Activated naive CD8-positive, alpha-beta T cell treated with anti-CD3 and anti-CD28 coated beads for 36 hours (primary cell): ENCODE measurements around the gene LUC7L2. TPM values are rescaled to one million over a fixed set of nuclear protein-coding genes. Genes with fewer than 3 reads are reported as not detected.
"Not testable (repeated sequence)": the region's sequence is repeated elsewhere in the genome, so short reads cannot be mapped to it uniquely, and the experiment has no call there.

Experiments
- DNase-seq: peaks from one replicate; pipeline ENCODE4 v3.0.0; 2021
- H3K27ac Mint-ChIP-seq: one replicate; pipeline ENCODE4 v1.8.0; 2022; ENCODE audit warnings: mild to moderate bottlenecking, moderate library complexity, mixed read lengths
- H3K27me3 Mint-ChIP-seq: one replicate; pipeline ENCODE4 v1.8.0; 2022; ENCODE audit warnings: mild to moderate bottlenecking, mixed read lengths
- H3K36me3 Mint-ChIP-seq: one replicate; pipeline ENCODE4 v1.8.0; 2021; ENCODE audit warnings: mild to moderate bottlenecking, mixed read lengths
- H3K4me1 Mint-ChIP-seq: one replicate; pipeline ENCODE4 v1.8.0; 2021; ENCODE audit warnings: mixed read lengths
- H3K4me3 Mint-ChIP-seq: one replicate; pipeline ENCODE4 v1.8.0; 2022; ENCODE audit warnings: mild to moderate bottlenecking, moderate library complexity, mixed read lengths
- H3K9me3 Mint-ChIP-seq: one replicate; pipeline ENCODE4 v1.8.0; 2022; ENCODE audit warnings: mixed read lengths
- total RNA-seq, 2 experiments: library from RNA; stranded (reverse); gene quantifications; one replicate each; pipeline ENCODE4 v1.2.3, GENCODE V29; 2021

The LUC7L2 gene
- total RNA-seq, 2 experiments from 2014 or later = 150 to 156 TPM

DNA sequence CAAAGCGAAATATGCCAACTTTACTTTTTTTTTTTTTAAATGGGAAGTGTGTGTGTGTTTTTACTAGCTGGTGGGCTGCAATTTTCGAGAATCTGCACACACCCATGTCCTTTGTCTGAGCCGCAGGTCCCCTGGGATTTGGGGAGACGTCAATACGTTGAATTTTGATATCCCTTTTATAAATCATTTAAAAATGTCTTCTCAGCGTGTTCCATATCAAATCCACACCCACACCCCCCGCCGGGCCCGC, 19.0 kb upstream of the LUC7L2 start:
- H3K27me3 Mint-ChIP-seq = peaks cover 7% of the 10 kb centered on the region
- peaks cover 22% of the 10 kb centered on the region for H3K36me3 Mint-ChIP-seq
- peak overlapping the region; percentile 91 for H3K4me3 Mint-ChIP-seq
- no peak for DNase-seq
- peaks cover 10% of the 10 kb centered on the region for H3K9me3 Mint-ChIP-seq
- peak overlapping the region; percentile 99 for H3K27ac Mint-ChIP-seq
- peaks cover 24% of the 10 kb centered on the region for H3K4me1 Mint-ChIP-seq

DNA sequence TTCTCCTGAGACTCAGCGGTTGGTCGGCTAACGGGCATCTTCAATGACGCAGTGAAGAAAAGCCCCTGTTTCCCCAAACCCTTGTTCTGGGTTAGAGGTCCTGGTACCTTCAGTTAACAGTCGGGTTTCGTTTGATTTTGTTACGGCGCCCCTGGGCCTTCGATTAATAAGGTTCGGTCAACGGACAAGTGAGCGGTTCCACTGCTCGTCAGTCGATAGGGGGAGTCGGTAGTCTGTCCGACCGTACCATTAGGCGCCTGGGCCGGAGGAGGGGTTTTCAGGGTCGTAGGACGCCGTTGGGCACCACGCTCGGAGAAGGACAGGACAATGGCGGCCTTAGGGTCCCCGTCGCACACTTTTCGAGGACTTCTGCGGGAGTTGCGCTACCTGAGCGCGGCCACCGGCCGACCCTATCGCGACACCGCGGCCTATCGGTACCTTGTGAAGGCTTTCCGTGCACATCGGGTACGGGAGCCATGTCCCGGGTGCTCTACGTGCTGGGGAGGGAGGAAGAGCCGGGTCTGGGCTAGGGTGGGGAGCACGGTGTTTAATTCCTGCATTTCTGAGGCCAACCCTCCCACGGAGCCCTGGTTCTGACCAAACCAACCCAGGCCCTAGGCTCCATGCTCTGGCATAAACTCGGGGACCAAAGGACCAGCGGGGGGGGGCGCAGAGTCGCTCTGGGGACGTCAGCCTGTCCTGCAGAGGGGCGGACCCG, 18.5 kb upstream of the LUC7L2 start, which contains the start of gene FMC1:
TSS of gene FMC1 (plus strand) at position 280 of the 718 bp plus-strand sequence. CDS start at position 328, 48 bp downstream.
- Mint-ChIP-seq H3K36me3 (peaks cover 22% of the 10 kb centered on the region), H3K27me3 (peaks cover 7% of the 10 kb centered on the region), H3K27ac (peak within 1 kb of the TSS; percentile 99), H3K4me3 (peak within 1 kb of the TSS; percentile 91), H3K4me1 (peaks cover 24% of the 10 kb centered on the region), H3K9me3 (peaks cover 10% of the 10 kb centered on the region)
- DNase-seq = peak; percentile 85

DNA sequence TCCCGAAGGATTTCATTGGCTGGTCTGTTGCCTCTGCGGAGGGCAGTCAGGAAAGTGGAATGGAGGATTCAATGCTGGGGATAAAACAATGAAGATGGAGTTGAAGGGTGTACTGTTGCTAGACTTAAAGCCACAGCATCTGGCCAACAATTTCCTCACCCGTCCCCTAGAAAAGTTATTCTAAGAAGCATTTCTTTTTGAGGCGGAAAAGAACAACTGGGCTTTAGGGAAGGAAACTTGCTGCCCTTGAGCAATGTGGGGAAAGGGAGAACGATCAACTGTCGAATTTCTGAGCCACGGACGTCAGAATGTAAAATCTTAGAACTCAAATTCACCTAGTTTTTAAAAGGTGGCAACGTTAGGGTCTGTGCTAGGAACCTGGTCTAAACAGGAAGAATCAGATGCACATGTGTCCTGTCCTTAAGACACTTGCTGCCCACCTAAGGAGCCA, 17.9 kb upstream of the LUC7L2 start:
- peaks cover 26% of the 10 kb centered on the region for H3K4me1 Mint-ChIP-seq
- H3K9me3 Mint-ChIP-seq = peaks cover 10% of the 10 kb centered on the region
- peak overlapping the region; percentile 99 for H3K27ac Mint-ChIP-seq
- DNase-seq = no peak
- peaks cover 25% of the 10 kb centered on the region for H3K36me3 Mint-ChIP-seq
- peaks cover 7% of the 10 kb centered on the region for H3K27me3 Mint-ChIP-seq
- H3K4me3 Mint-ChIP-seq = peak overlapping the region; percentile 91

DNA sequence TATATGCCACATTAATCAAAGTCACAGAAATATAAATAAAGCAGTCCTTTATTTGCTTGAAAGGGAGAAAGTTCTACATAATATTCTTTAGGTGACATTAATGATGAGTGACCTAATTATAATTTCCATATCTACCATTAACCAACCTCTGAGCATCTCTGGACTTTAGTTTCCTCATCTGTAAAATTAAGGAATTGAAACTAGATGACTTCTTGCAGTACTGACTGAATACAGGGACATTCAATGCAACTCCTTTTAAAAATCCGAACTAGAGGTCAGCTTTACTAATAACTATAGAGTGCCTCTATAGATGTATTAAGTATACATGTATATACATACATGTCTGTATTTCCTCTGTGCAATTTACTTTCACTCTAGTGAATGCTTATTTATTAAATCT, 14.7 kb upstream of the LUC7L2 start:
- H3K27me3 Mint-ChIP-seq = peaks cover 7% of the 10 kb centered on the region
- peaks cover 2% of the 10 kb centered on the region for H3K9me3 Mint-ChIP-seq
- H3K27ac Mint-ChIP-seq = no peak overlapping the region
- no peak for DNase-seq
- H3K36me3 Mint-ChIP-seq = peaks cover 26% of the 10 kb centered on the region
- H3K4me1 Mint-ChIP-seq = peaks cover 24% of the 10 kb centered on the region
- H3K4me3 Mint-ChIP-seq = no peak overlapping the region

GRCh38 chr7:139351027-139351426, 8.7 kb upstream of the LUC7L2 start:
- no peaks in the 10 kb centered on the region for H3K27me3 Mint-ChIP-seq
- H3K4me1 Mint-ChIP-seq = peaks cover 3% of the 10 kb centered on the region
- DNase-seq = no peak
- H3K4me3 Mint-ChIP-seq = no peak overlapping the region
- no peak overlapping the region for H3K27ac Mint-ChIP-seq
- peaks cover 24% of the 10 kb centered on the region for H3K36me3 Mint-ChIP-seq
- H3K9me3 Mint-ChIP-seq = no peaks in the 10 kb centered on the region

DNA sequence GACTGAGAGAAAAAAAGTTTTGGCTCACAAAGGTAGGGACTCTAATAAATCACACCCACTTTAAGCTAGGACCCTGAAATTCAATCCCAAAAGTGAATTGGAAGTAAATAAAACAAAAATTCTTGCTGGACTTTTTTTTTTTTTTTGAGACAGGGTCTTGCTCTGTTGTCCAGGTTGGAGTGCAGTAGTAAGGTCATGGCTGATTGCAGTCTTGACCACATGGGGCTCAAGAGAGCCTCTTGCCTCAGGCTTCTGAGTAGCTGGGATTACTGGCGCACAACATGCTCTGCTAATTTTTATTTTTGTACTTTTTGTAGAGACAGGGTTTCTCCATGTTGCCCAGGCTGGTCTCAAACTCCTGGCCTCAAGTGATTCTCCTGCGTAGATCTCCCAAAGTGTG, 5.0 kb upstream of the LUC7L2 start:
- H3K27me3 Mint-ChIP-seq = no peaks in the 10 kb centered on the region
- H3K4me3 Mint-ChIP-seq = no peak overlapping the region
- no peaks in the 10 kb centered on the region for H3K9me3 Mint-ChIP-seq
- peaks cover 32% of the 10 kb centered on the region for H3K36me3 Mint-ChIP-seq
- H3K27ac Mint-ChIP-seq = no peak overlapping the region
- DNase-seq = no peak
- peaks cover 10% of the 10 kb centered on the region for H3K4me1 Mint-ChIP-seq

DNA sequence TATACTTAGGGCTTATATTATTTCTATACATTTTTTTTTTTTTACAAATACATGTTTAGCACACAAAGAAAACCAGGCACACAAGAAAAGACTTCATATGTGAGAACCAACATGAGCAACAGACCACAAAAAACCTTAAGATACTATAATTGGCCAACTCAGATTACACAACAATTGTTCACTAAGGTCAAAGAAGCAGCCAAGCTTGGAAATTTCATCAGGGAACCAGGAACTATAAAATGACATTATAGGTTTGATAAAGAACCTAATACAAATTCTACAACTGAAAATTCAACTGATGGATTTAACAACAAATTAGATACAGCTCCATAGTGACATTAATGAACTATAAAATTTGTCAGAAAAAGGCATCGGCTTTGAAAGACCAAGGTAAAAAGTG, 4.4 kb upstream of the LUC7L2 start:
- Mint-ChIP-seq H3K27ac (no peak overlapping the region), H3K9me3 (no peaks in the 10 kb centered on the region), H3K27me3 (no peaks in the 10 kb centered on the region), H3K36me3 (peaks cover 30% of the 10 kb centered on the region), H3K4me3 (no peak overlapping the region), H3K4me1 (peaks cover 10% of the 10 kb centered on the region)
- no peak for DNase-seq

DNA sequence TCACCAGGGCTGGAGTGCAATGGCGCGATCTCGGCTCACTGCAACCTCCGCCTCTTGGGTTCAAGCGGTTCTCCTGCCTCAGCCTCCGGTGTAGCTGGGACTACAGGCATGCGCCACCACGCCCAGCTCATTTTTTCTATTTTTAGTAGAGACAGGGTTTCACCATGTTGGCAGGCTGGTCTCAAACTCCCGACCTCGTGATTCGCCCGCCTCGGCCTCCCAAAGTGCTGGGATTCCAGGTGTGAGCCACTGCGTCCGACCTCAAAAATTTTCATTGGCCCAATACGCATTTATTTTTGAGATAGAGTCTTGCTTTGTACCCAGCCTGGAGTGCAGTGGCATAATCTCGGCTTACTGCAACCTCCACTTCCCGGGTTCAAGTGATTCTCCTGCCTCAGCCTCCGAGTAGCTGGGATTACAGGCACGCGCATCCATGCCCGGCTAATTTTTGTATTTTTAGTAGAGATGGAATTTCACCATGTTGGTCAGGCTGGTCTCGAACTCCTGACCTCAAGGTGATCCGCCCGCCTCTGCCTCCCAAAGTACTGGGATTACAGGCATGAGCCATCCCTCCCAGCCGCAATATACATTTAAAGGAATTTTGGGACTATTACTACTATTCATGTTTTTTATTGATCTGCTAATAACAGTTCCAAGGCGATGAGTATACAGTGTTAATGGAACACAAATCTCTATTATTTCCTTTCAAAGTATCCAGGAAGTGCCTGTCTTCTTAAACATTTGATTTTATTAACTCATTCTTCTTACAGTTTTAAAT, 1.8 kb upstream of the LUC7L2 start:
- not testable (repeated sequence) for H3K9me3 Mint-ChIP-seq, H3K27me3 Mint-ChIP-seq, DNase-seq
- Mint-ChIP-seq H3K27ac (peak overlapping the region; percentile 99), H3K4me1 (peaks cover 22% of the 10 kb centered on the region), H3K36me3 (peaks cover 42% of the 10 kb centered on the region), H3K4me3 (peak overlapping the region; percentile 97)

DNA sequence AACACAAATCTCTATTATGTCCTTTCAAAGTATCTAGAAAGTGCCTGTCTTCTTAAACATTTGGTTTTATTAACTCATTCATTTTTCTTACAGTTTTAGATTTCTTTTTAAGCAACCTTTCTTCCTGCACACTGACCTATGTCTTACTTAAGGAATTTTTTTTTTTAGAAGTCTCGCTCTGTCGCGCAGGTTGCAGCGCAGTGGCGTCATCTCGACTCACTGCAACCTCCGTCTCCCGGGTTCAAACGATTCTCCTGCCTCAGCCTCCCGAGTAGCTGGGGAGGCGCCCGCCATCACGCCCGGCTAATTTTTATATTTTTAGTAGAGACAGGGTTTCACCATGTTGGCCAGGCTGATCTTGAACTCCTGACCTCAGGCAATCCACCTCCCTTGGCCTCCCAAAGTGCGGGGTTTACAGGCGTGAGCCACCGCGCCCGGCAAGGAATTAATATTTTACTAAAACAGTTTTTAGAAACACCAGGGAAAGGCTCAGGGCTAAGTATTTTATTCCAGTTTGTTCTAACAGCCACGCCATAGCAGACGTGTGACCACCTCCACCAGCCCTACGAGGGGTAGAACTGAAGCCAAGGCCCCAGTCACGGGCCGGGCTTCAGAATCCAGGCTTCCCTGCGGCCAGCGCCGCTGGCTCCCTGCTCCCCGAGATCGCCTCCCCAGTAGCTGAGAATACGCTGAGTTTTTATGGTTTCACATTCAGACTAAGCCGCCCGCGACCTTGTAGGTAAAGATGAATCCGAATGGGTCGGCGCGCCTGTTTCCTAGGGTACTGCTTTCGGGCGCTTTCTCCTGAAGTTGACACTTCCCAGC, 941 bp upstream of the LUC7L2 start:
- Mint-ChIP-seq H3K4me3 (peak overlapping the region; percentile 97), H3K27me3 (no peaks in the 10 kb centered on the region), H3K4me1 (peaks cover 27% of the 10 kb centered on the region), H3K36me3 (peaks cover 46% of the 10 kb centered on the region), H3K9me3 (no peaks in the 10 kb centered on the region), H3K27ac (peak overlapping the region; percentile 99)
- DNase-seq = peak; percentile 46

GRCh38 chr7:139360210-139360947, 685 bp downstream of the LUC7L2 start:
- peaks cover 35% of the 10 kb centered on the region for H3K4me1 Mint-ChIP-seq
- H3K27ac Mint-ChIP-seq = peak overlapping the region; percentile 99
- no peaks in the 10 kb centered on the region for H3K27me3 Mint-ChIP-seq
- peak; percentile 99 for DNase-seq
- H3K4me3 Mint-ChIP-seq = peak overlapping the region; percentile 97
- H3K9me3 Mint-ChIP-seq = no peaks in the 10 kb centered on the region
- peaks cover 55% of the 10 kb centered on the region for H3K36me3 Mint-ChIP-seq

DNA sequence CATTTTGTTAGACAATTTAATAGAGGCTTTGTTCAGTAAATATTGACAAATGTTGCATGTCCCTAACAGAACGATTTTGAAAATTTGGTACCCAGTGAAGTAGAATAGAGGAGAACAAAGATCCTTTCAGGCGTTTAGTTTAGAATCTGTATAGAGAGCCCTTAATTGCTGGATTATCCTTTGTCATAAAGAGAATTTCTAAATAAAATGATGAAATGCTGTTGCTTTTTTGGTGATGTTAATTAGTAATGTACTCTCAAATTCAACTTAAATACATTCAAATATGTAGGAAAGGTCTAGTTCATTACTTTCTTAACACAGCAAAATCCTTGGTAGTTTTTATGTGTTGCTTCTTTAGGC, 1.2 kb downstream of the LUC7L2 start:
- Mint-ChIP-seq H3K36me3 (peaks cover 55% of the 10 kb centered on the region), H3K27me3 (no peaks in the 10 kb centered on the region), H3K4me1 (peaks cover 41% of the 10 kb centered on the region), H3K4me3 (peak overlapping the region; percentile 97), H3K9me3 (no peaks in the 10 kb centered on the region), H3K27ac (peak overlapping the region; percentile 99)
- no peak for DNase-seq

GRCh38 chr7:139361523-139361922, 1.8 kb downstream of the LUC7L2 start:
- Mint-ChIP-seq H3K4me3 (peak overlapping the region; percentile 97), H3K27ac (peak overlapping the region; percentile 99), H3K27me3 (no peaks in the 10 kb centered on the region), H3K9me3 (no peaks in the 10 kb centered on the region), H3K36me3 (peaks cover 53% of the 10 kb centered on the region), H3K4me1 (peaks cover 45% of the 10 kb centered on the region)
- DNase-seq = no peak

DNA sequence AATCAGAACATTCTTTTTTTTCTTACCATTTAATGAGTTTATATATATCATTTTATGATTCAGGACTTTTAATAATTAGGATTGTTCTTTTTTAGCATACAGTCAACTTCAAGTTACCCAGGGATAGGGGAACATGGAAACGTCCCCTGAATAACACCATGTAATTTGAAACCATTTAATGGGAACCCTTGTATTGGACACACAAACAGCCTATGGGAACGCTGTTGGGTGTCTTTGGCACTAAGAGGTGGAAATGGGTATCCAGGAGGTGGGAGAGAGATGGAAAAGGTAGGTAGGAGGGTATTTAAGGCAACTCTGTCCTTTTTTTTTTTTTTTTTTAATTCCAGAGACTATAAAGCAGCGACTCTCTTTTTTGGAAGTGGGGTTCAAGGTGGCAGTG, 2.6 kb downstream of the LUC7L2 start:
- H3K4me1 Mint-ChIP-seq = peaks cover 42% of the 10 kb centered on the region
- peak overlapping the region; percentile 51 for H3K27ac Mint-ChIP-seq
- peaks cover 50% of the 10 kb centered on the region for H3K36me3 Mint-ChIP-seq

DNA sequence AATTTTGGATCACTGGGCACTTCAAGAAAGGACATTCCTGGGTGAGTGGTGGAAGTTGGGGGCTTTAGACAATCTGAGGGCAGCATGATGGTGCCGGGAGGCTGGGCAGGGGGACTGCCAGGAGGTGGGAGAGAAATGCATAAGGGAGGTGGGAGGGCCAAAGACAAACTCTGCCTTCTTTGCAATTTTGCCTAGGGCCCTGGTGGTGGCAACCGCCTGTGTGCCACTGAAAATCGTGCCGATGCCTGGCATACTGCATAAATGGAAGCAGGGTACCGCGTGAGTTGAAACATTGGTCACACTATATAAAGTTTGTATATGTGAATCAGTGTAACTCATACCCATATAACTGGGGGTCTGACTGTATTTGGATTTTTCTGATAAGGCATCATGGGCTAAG, 3.3 kb downstream of the LUC7L2 start:
- DNase-seq = no peak
- Mint-ChIP-seq H3K27me3 (no peaks in the 10 kb centered on the region), H3K4me1 (peaks cover 47% of the 10 kb centered on the region), H3K27ac (peak overlapping the region; percentile 77), H3K9me3 (no peaks in the 10 kb centered on the region), H3K4me3 (peak overlapping the region; percentile 73), H3K36me3 (peaks cover 52% of the 10 kb centered on the region)

More for the DNA sequence above, 2.6 kb downstream of the LUC7L2 start:
- Mint-ChIP-seq H3K9me3 (no peaks in the 10 kb centered on the region), H3K27me3 (no peaks in the 10 kb centered on the region), H3K4me3 (peak overlapping the region; percentile 73)
- DNase-seq = no peak
